GM11168 (cell line): ENCODE measurements around the gene TSKU.

Source experiments
- in situ Hi-C: fragments of 300-500 bp; cut with MboI; formaldehyde crosslinking; loops from one replicate; pipeline ENCODE4 v1.12.0; 2022; ENCODE audit warnings: low sequenced_read_pairs; ENCODE audit not compliant: unreplicated experiment

The TSKU gene

GRCh38 chr11:76750067-76750466, 33.1 kb upstream of the TSKU start:
- in situ Hi-C loops: no loop called here

- in situ Hi-C loops: no loop called here
Measured at GRCh38 chr11:76750746-76751145, 32.4 kb upstream of the TSKU start.

GRCh38 chr11:76752321-76753143, 30.6 kb upstream of the TSKU start:
- in situ Hi-C loops: no loop called here

GRCh38 chr11:76753449-76753848, 29.7 kb upstream of the TSKU start:
- in situ Hi-C loops: no loop called here

- in situ Hi-C loops: no loop called here
Measured at GRCh38 chr11:76753950-76754349, 29.2 kb upstream of the TSKU start.

- in situ Hi-C loops: no loop called here
Measured at GRCh38 chr11:76756341-76756741, 26.8 kb upstream of the TSKU start.

GRCh38 chr11:76758311-76758710, 24.8 kb upstream of the TSKU start:
- in situ Hi-C loops: no loop called here

- in situ Hi-C loops: no loop called here
Measured at GRCh38 chr11:76759092-76759491, 24.1 kb upstream of the TSKU start.

- in situ Hi-C loops: no loop called here
Measured at GRCh38 chr11:76759517-76759916, 23.6 kb upstream of the TSKU start.

- in situ Hi-C loops: no loop called here
Measured at GRCh38 chr11:76760236-76760635, 22.9 kb upstream of the TSKU start.

GRCh38 chr11:76761718-76762355, 21.3 kb upstream of the TSKU start:
- in situ Hi-C loops: no loop called here

GRCh38 chr11:76762356-76762752, 20.8 kb upstream of the TSKU start:
- in situ Hi-C loops: no loop called here

- in situ Hi-C loops: no loop called here
Measured at GRCh38 chr11:76762867-76763572, 20.1 kb upstream of the TSKU start.

- in situ Hi-C loops: no loop called here
Measured at GRCh38 chr11:76763573-76764346, 19.4 kb upstream of the TSKU start.

- in situ Hi-C loops: no loop called here
Measured at GRCh38 chr11:76764941-76765665, 18.1 kb upstream of the TSKU start.

- in situ Hi-C loops: no loop called here
Measured at GRCh38 chr11:76765863-76766350, 17.2 kb upstream of the TSKU start.

GRCh38 chr11:76766521-76766920, 16.6 kb upstream of the TSKU start:
- in situ Hi-C loops: no loop called here

GRCh38 chr11:76767659-76768058, 15.5 kb upstream of the TSKU start:
- in situ Hi-C loops: no loop called here

GRCh38 chr11:76768088-76768908, 14.9 kb upstream of the TSKU start:
- in situ Hi-C loops: no loop called here
